OCI-LY3 (cell line): Measurements from ENCODE around the gene PRMT3.

ENCODE experiments used
- EZH2phosphoT487 ChIP-seq: fragments of 200-600 bp; shearing (Covaris generic); IDR thresholded peaks from 2 replicates; pipeline ENCODE4 v1.6.1; 2018; ENCODE audit warnings: antibody characterized with exemption, mixed run types, low read depth
- TF ChIP-seq, protein P1 (sequence below): fragments of 200-600, 300-600 bp; sonication (generic); IDR thresholded peaks from 2 replicates; pipeline ENCODE4 v1.5.1; 2014; ENCODE audit warnings: antibody characterized with exemption, low read length, low read depth

DNA sequence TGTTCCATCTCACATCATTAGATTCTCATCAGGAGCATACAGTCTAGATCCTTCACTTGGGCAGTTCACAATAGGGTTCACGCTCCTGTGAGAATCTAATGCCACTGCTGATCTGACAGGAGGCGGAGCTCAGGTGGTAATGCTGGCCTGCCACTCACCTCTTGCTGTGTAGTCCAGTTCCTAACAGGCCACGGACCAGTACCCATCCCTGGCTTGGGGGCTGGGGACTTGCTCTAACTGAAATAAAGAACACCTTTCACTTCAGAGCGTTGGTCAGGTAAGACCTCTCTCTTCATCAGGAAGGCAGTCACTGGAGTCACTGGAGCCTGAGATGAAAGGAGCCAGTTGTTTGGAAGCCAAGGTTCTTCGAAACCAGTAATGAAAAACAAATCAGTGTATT lies 41.7 kb downstream of the PRMT3 start:
- TF ChIP-seq, protein P1, sequence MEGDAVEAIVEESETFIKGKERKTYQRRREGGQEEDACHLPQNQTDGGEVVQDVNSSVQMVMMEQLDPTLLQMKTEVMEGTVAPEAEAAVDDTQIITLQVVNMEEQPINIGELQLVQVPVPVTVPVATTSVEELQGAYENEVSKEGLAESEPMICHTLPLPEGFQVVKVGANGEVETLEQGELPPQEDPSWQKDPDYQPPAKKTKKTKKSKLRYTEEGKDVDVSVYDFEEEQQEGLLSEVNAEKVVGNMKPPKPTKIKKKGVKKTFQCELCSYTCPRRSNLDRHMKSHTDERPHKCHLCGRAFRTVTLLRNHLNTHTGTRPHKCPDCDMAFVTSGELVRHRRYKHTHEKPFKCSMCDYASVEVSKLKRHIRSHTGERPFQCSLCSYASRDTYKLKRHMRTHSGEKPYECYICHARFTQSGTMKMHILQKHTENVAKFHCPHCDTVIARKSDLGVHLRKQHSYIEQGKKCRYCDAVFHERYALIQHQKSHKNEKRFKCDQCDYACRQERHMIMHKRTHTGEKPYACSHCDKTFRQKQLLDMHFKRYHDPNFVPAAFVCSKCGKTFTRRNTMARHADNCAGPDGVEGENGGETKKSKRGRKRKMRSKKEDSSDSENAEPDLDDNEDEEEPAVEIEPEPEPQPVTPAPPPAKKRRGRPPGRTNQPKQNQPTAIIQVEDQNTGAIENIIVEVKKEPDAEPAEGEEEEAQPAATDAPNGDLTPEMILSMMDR: no peak
- no peak for TF ChIP-seq EZH2phosphoT487
